ENCODE measurements around the gene ZYX. TPM values are rescaled to one million over a fixed set of nuclear protein-coding genes. Genes with fewer than 3 reads are reported as not detected.

ZYX gene
- total and polyA plus RNA-seq, 2 of the 13 experiments (the other 11 are each of a cell fraction or from before 2014, with no cell fraction given) = 9.9 to 13.7 TPM

DNA sequence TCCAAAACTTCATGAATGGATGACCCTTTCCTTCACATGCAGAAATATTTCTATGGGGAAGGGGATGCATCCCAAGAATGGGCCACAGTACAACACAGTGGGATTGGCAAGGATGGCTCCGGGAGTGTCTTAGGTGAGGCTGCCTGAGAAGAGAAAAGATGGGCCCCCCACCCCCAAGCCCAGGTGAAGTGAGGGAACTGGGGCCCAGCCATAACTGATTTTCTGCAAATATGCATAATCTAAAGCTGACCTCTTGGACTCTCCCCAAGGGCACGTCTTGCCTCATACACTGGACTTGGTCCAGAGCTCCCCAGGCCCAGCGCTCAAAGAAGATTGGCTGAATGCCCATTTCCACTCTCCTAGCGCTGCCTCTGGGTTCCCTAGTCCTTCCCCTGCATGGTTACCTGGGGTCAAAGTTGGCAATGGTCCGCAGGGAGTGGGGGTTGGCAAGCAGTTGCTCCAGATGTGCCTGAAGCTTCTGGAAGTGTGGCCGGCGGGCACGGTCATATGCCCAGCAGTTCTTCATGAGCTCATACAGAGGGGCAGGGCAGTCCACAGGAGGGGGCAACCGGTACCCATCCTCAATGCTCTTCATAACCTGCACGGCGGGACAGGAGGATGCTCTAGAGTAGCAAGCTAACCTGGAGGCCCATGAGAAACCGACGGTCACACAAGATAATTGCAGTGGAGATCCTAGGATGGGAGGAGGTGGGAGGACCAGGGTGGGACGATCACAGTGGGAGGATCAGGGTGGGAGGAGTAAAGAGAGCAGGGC is 12.3 kb downstream of the ZYX start (continued):
- TF ChIP-seq SKIL (CRISPR knock-in tag; IDR thresholded peaks at IDR 0.05; ENCODE audit: borderline replicate concordance) = peak; percentile 31; the same call in 1 of the 2 replicates
- TF ChIP-seq BCL6 (CRISPR knock-in tag; IDR thresholded peaks at IDR 0.05) = peak; percentile 84
- TF ChIP-seq, protein P1, sequence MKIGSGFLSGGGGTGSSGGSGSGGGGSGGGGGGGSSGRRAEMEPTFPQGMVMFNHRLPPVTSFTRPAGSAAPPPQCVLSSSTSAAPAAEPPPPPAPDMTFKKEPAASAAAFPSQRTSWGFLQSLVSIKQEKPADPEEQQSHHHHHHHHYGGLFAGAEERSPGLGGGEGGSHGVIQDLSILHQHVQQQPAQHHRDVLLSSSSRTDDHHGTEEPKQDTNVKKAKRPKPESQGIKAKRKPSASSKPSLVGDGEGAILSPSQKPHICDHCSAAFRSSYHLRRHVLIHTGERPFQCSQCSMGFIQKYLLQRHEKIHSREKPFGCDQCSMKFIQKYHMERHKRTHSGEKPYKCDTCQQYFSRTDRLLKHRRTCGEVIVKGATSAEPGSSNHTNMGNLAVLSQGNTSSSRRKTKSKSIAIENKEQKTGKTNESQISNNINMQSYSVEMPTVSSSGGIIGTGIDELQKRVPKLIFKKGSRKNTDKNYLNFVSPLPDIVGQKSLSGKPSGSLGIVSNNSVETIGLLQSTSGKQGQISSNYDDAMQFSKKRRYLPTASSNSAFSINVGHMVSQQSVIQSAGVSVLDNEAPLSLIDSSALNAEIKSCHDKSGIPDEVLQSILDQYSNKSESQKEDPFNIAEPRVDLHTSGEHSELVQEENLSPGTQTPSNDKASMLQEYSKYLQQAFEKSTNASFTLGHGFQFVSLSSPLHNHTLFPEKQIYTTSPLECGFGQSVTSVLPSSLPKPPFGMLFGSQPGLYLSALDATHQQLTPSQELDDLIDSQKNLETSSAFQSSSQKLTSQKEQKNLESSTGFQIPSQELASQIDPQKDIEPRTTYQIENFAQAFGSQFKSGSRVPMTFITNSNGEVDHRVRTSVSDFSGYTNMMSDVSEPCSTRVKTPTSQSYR (CRISPR knock-in tag; IDR thresholded peaks at IDR 0.05; ENCODE audit: borderline replicate concordance) = peak; percentile 88
- no peak for TF ChIP-seq NONO (IDR thresholded peaks at IDR 0.05)
- peak; percentile 81 for TF ChIP-seq NONO (CRISPR knock-in tag; conservative IDR thresholded peaks at IDR 0.05)
- peak; percentile 92 for TF ChIP-seq RARA (CRISPR knock-in tag; IDR thresholded peaks at IDR 0.05)
- TF ChIP-seq, protein P2, sequence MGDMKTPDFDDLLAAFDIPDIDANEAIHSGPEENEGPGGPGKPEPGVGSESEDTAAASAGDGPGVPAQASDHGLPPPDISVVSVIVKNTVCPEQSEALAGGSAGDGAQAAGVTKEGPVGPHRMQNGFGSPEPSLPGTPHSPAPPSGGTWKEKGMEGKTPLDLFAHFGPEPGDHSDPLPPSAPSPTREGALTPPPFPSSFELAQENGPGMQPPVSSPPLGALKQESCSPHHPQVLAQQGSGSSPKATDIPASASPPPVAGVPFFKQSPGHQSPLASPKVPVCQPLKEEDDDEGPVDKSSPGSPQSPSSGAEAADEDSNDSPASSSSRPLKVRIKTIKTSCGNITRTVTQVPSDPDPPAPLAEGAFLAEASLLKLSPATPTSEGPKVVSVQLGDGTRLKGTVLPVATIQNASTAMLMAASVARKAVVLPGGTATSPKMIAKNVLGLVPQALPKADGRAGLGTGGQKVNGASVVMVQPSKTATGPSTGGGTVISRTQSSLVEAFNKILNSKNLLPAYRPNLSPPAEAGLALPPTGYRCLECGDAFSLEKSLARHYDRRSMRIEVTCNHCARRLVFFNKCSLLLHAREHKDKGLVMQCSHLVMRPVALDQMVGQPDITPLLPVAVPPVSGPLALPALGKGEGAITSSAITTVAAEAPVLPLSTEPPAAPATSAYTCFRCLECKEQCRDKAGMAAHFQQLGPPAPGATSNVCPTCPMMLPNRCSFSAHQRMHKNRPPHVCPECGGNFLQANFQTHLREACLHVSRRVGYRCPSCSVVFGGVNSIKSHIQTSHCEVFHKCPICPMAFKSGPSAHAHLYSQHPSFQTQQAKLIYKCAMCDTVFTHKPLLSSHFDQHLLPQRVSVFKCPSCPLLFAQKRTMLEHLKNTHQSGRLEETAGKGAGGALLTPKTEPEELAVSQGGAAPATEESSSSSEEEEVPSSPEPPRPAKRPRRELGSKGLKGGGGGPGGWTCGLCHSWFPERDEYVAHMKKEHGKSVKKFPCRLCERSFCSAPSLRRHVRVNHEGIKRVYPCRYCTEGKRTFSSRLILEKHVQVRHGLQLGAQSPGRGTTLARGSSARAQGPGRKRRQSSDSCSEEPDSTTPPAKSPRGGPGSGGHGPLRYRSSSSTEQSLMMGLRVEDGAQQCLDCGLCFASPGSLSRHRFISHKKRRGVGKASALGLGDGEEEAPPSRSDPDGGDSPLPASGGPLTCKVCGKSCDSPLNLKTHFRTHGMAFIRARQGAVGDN (CRISPR knock-in tag; IDR thresholded peaks at IDR 0.05) = peak; percentile 84
- TF ChIP-seq ZNF614 (CRISPR knock-in tag; IDR thresholded peaks at IDR 0.05; ENCODE audit: borderline replicate concordance) = peak; percentile 54; the same call in 1 of the 2 replicates
- TF ChIP-seq ZNF589 (CRISPR knock-in tag; conservative IDR thresholded peaks at IDR 0.05) = peak; percentile 49; the same call in 1 of the 2 replicates
- no peak for TF ChIP-seq ZZZ3 (CRISPR knock-in tag; IDR thresholded peaks at IDR 0.05; ENCODE audit: borderline replicate concordance)
- TF ChIP-seq TBX2 (CRISPR knock-in tag; IDR thresholded peaks at IDR 0.05; ENCODE audit: borderline replicate concordance) = peak; percentile 39; the same call in 1 of the 2 replicates
- TF ChIP-seq KDM6A (CRISPR knock-in tag; IDR thresholded peaks at IDR 0.05; ENCODE audit: low read depth) = peak; percentile 84
- peak; percentile 87 for TF ChIP-seq ZNF644 (CRISPR knock-in tag; IDR thresholded peaks at IDR 0.05; ENCODE audit: low read depth)
- TF ChIP-seq ZNF501 (CRISPR knock-in tag; IDR thresholded peaks at IDR 0.05) = peak; percentile 72; the same call in 1 of the 2 replicates
- TF ChIP-seq, protein P3, sequence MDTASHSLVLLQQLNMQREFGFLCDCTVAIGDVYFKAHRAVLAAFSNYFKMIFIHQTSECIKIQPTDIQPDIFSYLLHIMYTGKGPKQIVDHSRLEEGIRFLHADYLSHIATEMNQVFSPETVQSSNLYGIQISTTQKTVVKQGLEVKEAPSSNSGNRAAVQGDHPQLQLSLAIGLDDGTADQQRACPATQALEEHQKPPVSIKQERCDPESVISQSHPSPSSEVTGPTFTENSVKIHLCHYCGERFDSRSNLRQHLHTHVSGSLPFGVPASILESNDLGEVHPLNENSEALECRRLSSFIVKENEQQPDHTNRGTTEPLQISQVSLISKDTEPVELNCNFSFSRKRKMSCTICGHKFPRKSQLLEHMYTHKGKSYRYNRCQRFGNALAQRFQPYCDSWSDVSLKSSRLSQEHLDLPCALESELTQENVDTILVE (CRISPR knock-in tag; IDR thresholded peaks at IDR 0.05) = peak; percentile 75
- peak; percentile 67; the same call in 1 of the 2 replicates for TF ChIP-seq HOXA3 (CRISPR knock-in tag; IDR thresholded peaks at IDR 0.05)
- TF ChIP-seq ZSCAN29 (CRISPR knock-in tag; conservative IDR thresholded peaks at IDR 0.05) = no peak

Measured in HepG2 (cell line).